GM12892 (cell line): Measurements from ENCODE around the gene TEX26.

Source experiments
- DNase-seq: peaks from one replicate; pipeline ENCODE4 v3.0.0; 2011; ENCODE audit not compliant: insufficient read length
- FAIRE-seq: peaks from 2 replicates; lab custom pipeline; 2011; peaks lifted over from hg19 to GRCh38; lab: Jason Lieb, UNC
- POLR2A ChIP-seq: IDR thresholded peaks from 2 replicates; pipeline ENCODE4 v1.6.1; 2011; ENCODE audit warnings: low read depth, low read length, control low read depth
- POLR2AphosphoS5 ChIP-seq: IDR thresholded peaks from 2 replicates; pipeline ENCODE4 v1.6.1; 2011; ENCODE audit warnings: low read depth, low read length, control low read depth
- TAF1 ChIP-seq: IDR thresholded peaks from 2 replicates; pipeline ENCODE4 v1.6.1; 2011; ENCODE audit warnings: low read depth, mild to moderate bottlenecking, control low read depth, low read length, borderline replicate concordance

Gene TEX26

GRCh38 chr13:30905932-30906383 lies 26.5 kb upstream of the TEX26 start, which contains the start of gene MEDAG:
MEDAG (plus strand) TSS chr13:30906271; CDS start chr13:30906516, 245 bp downstream.
- TF ChIP-seq TAF1 (no peak), POLR2AphosphoS5 (no peak), POLR2A (no peak)
- DNase-seq (no peak), FAIRE-seq (no peak)

DNA sequence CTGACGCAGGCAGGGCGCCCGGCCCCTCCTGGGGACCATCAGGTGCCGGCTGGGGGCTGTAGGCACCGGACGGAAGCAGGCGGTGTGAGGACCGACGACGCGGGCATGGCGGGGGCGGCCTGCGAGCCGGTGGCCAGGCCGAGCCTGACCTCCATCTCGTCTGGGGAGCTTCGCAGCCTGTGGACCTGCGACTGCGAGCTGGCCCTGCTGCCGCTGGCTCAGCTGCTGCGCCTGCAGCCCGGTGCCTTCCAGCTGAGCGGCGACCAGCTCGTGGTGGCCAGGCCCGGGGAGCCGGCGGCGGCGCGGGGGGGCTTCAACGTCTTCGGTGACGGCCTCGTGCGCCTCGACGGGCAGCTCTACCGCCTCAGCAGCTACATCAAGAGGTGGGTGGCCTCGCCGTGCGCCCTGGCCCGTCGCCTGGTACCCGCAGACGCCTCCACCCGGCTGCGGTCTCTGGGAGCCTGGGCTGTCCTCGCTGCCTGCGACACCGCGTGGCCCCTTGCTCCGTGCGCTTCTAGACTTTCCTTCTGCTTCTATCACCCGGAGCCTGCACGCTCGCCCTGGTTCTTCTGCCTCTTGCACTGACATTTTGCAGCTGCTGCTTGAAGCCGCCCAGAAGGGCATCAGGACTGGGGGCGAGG lies 25.9 kb upstream of the TEX26 start:
- DNase-seq: no peak
- TF ChIP-seq POLR2A: no peak
- TF ChIP-seq TAF1: no peak
- no peak for TF ChIP-seq POLR2AphosphoS5
- FAIRE-seq: no peak

DNA sequence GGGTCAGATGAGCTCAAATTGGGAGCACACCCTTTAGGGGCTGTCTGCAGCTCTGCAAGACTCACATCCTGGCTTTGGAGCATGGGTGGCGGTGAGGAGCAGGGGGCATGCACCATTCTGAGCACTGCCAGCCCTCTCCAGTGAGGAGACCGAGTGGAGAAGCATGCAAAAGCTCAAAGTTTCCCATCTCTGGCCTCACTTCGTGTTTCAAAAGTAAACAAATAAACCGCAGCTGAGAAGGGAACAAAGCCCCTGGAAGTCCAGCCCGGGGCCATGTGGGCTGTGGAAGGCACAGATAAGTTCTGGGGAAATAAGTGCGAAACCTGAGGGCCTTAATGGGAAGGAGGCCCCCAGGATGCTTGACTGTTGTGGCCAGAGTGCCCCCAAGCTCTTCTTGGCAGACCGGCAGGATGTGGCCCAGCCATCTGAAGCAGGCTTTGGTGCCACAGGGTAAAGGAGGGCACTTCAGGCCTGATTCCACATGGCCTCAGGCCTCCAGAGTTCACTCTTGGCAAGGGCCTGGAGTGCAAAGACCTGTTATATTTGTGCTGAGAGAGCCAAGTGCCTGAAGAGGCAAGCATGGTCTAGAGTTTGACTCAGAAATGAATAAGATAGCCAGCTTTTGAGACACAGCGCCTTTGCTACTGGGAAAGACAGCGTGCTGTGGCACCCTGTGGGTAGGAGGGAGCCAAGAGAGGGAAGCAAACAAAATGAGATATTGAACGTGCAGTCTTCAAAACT lies 25.2 kb upstream of the TEX26 start:
- no peak for DNase-seq
- FAIRE-seq: no peak

GRCh38 chr13:30908416-30908980 lies 24.0 kb upstream of the TEX26 start:
- no peak for TF ChIP-seq POLR2AphosphoS5
- TF ChIP-seq POLR2A: no peak
- TF ChIP-seq TAF1: no peak
- FAIRE-seq (no peak), DNase-seq (no peak)

More for the DNA sequence above, 25.2 kb upstream of the TEX26 start:
- no peak for TF ChIP-seq POLR2AphosphoS5
- no peak for TF ChIP-seq TAF1
- no peak for TF ChIP-seq POLR2A

GRCh38 chr13:30910676-30911075 lies 21.8 kb upstream of the TEX26 start:
- no peak for DNase-seq
- TF ChIP-seq TAF1: no peak
- FAIRE-seq: no peak

- FAIRE-seq (no peak), DNase-seq (no peak)
- TF ChIP-seq TAF1 (no peak), POLR2AphosphoS5 (no peak), POLR2A (no peak)
Observed at GRCh38 chr13:30915691-30916541, 16.5 kb upstream of the TEX26 start.

GRCh38 chr13:30916991-30917390 lies 15.5 kb upstream of the TEX26 start:
- FAIRE-seq: no peak
- DNase-seq: no peak
- TF ChIP-seq POLR2AphosphoS5 (no peak), TAF1 (no peak), POLR2A (no peak)

DNA sequence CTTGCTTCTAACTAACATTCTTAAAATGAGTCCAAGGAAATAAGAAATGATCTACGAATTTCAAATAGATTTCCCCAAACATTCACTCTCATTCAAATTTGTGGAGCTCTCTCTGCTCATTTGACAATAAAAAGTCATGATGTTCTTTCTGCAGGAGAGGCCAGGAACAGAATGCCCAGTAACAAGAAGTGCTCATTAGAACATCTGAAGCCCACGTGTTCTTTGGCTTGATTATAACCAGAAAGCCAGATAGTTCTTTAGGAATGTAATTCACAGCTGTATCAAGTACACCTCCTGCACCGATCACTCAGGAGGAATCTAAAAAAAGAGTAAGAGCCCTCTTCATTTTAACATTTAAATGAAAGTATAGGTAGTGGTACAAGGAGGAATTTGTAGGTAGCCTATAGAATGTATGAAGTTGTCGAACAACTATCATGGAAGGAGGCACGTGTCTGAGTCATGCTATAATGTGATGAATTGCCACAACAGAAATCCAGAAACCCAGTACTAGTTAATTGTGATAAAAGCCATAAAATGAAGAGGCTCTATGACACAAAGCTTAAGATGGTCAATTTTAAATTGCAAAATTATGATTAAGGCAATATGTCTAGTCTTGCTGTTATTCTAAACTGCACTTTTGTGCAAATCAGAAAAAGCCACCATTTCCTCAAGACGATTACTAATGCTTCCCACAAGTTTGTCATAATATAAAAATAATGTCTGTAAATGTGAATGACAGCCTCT lies 13.6 kb upstream of the TEX26 start:
- FAIRE-seq (no peak), DNase-seq (no peak)
- no peak for TF ChIP-seq POLR2AphosphoS5
- TF ChIP-seq POLR2A: no peak
- no peak for TF ChIP-seq TAF1

- TF ChIP-seq TAF1: no peak
- TF ChIP-seq POLR2AphosphoS5: no peak
- no peak for TF ChIP-seq POLR2A
Observed at GRCh38 chr13:30920162-30920909, 12.1 kb upstream of the TEX26 start.

GRCh38 chr13:30923418-30923817 lies 9.0 kb upstream of the TEX26 start:
- no peak for FAIRE-seq
- no peak for TF ChIP-seq TAF1
- TF ChIP-seq POLR2A: no peak
- no peak for TF ChIP-seq POLR2AphosphoS5
- no peak for DNase-seq

More at GRCh38 chr13:30920162-30920909, 12.1 kb upstream of the TEX26 start:
- DNase-seq: no peak
- FAIRE-seq: no peak
